Stimulated activated CD4-positive, alpha-beta T cell treated with anti-CD3 and anti-CD28 coated beads, Interleukin-4, amount 100 ng/mL, for 4 hours (primary cell): ENCODE measurements around the gene TMEM200A.
"Not testable (repeated sequence)": the region's sequence is repeated elsewhere in the genome, so short reads cannot be mapped to it uniquely, and the experiment has no call there.

Source experiments
- DNase-seq, 2 experiments: peaks; one replicate each; pipeline ENCODE4 v3.0.0-alpha.2; 2020

The TMEM200A gene

GRCh38 chr6:130365166-130366106 is at the start of gene TMEM200A:
Gene TMEM200A, plus strand, starts transcription at chr6:130366017. Its CDS starts 74,406 bp downstream, at chr6:130440423.
- DNase-seq, result peak; percentile 34 to 54

- no peak for DNase-seq
Observed at GRCh38 chr6:130320908-130321307, 44.9 kb upstream of the TMEM200A start.

- peak; percentile 33 to 42 for DNase-seq
Observed at GRCh38 chr6:130322673-130323268, 43.0 kb upstream of the TMEM200A start.

GRCh38 chr6:130324657-130325056 is 41.2 kb upstream of the TMEM200A start:
- no peak for DNase-seq

- no peak for DNase-seq
Observed at GRCh38 chr6:130326496-130326895, 39.3 kb upstream of the TMEM200A start.

- no peak for DNase-seq
Observed at GRCh38 chr6:130337534-130337933, 28.3 kb upstream of the TMEM200A start.

GRCh38 chr6:130346324-130346723 is 19.5 kb upstream of the TMEM200A start:
- not testable (repeated sequence) for DNase-seq

- DNase-seq, result no peak
Observed at GRCh38 chr6:130354322-130354721, 11.5 kb upstream of the TMEM200A start.

GRCh38 chr6:130355572-130355971 is 10.2 kb upstream of the TMEM200A start:
- DNase-seq, result no peak

GRCh38 chr6:130357436-130357835 is 8.4 kb upstream of the TMEM200A start:
- no peak for DNase-seq

GRCh38 chr6:130359736-130360135 is 6.1 kb upstream of the TMEM200A start:
- DNase-seq, result no peak

GRCh38 chr6:130362128-130362527 is 3.7 kb upstream of the TMEM200A start:
- DNase-seq, result no peak

GRCh38 chr6:130364224-130364780 is 1.5 kb upstream of the TMEM200A start:
- DNase-seq, result no peak

GRCh38 chr6:130366107-130367005 is 539 bp downstream of the TMEM200A start:
- DNase-seq, result peak; percentile 31 to 37

GRCh38 chr6:130367767-130368166 is 1.9 kb downstream of the TMEM200A start:
- no peak for DNase-seq

GRCh38 chr6:130368576-130368975 is 2.8 kb downstream of the TMEM200A start:
- DNase-seq, result no peak

GRCh38 chr6:130369831-130370230 is 4.0 kb downstream of the TMEM200A start:
- DNase-seq, result no peak

GRCh38 chr6:130371921-130372420 is 6.2 kb downstream of the TMEM200A start:
- no peak for DNase-seq

GRCh38 chr6:130372786-130373185 is 7.0 kb downstream of the TMEM200A start:
- DNase-seq, result no peak

GRCh38 chr6:130373992-130374391 is 8.2 kb downstream of the TMEM200A start:
- no peak for DNase-seq

- no peak for DNase-seq
Observed at GRCh38 chr6:130376936-130377335, 11.1 kb downstream of the TMEM200A start.

GRCh38 chr6:130377371-130377770 is 11.6 kb downstream of the TMEM200A start:
- no peak for DNase-seq

GRCh38 chr6:130377915-130378314 is 12.1 kb downstream of the TMEM200A start:
- DNase-seq, result no peak
